Right lung (tissue), 5 donors: ENCODE data around the gene FAM227A. TPM values are rescaled to one million over a fixed set of nuclear protein-coding genes. Genes with fewer than 3 reads are reported as not detected.

Experiments used
- DNase-seq, 2 donors: peaks; one replicate each; pipeline ENCODE4 v3.0.0-alpha.2; 2013
- polyA plus RNA-seq, 5 donors: library from polyadenylated mRNA; unstranded; fragments of 120-200 nt; gene quantifications; one replicate each; pipeline versions ENCODE4 v1.2.1 to v1.2.3, GENCODE V29; 2013; ENCODE audit warnings: inconsistent platforms in 1 of 5, low replicate concordance in 1 of 5; ENCODE audit not compliant: insufficient read length in 5 of 5, insufficient read depth in 1 of 5

FAM227A gene
- polyA plus RNA-seq, 5 donors: 4.5 to 7.1 (median 5.6) TPM

DNA sequence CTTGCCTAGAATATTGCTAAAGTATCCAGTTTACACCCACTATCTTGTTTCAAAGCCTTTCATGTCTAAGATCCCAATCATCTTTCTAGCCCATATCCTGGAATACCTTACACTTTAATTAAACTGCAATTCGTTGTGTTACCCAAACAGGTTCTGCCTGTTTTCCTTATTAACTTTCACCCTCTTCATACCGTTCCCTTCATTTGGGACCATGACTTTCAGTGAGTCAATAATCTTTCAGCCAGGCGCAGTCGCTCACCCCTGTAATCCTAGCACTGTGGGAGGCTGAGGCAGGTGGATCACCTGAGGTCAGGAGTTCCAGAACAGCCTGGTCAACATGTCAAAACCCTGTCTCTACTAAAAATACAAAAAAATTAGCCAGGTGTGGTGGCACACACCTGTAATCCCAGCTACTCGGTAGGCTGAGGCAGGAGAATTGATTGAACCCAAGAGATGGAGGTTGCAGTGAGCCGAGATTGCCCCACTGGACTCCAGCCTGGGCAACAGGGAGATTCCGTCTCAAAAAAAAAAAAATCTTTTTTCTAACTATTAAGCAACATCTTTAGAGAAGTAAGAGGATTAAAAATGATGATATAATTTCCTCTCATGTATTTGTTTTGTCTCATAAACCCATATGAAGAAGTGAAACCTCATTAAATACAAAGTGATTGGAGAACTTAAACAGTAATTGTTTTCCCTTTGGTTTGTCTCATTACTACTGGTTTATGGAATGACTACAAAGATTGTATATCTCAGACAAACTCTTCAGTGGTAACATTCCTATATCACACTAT is 106.9 kb downstream of the FAM227A start:
- no peak for DNase-seq

DNA sequence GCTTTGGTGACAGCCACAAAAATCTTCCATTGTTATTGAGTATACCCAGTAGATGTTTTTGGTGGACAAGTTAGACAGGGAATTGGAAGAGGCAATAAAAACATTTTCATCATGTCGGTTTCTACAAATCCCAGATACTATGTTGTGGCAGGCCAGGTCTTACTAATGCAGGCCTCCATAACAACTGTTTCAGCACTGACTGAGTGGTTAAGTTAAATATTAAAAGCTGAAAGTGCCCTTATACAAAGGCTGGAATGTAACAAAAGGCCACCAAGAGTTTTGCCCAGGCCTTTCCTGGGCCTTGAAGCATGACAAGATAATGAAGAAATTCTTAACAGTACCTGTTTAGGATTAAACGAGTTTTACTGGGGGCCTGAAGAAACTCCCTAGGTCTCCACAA is 115.5 kb downstream of the FAM227A start:
- no peak for DNase-seq

DNA sequence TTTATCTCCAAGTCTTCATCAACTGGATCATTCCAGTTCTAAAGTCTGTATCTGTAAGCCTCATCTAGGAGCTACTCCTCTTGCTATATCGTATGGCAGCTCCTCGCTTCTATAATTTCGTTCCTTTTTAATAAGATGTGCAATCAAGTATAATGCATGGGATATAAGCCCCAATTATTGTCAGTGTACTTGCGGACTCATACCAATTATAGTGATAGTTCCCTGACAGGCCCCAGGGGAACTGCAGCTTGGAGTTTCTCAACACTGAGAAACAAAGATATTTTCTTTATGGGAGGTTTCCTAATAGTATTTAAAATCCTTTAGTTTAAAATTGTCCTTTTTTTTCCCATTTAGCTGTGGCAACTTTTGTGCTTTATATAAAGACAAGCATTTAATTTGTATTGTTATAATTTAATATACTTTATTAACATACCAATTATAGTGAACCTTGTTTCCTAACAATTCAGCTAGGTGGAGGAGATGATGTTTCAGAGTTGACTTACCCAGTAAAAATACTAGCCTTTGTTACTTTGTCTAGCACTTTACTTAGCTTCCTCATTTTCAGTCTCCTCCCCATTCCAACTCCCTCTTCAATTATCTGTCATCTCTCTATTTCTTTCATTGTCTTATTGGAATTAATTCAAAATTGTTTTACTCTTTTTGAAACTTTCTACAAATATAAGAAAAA is 124.8 kb downstream of the FAM227A start:
- DNase-seq: no peak

Other genes with a start within 250 kb of the FAM227A start
- gene KCNJ4, start 201.2 kb downstream of the FAM227A start, polyA plus RNA-seq: under 1 TPM in 1 of 5 donors, not detected in 4; 0.10 TPM
- gene KDELR3, start 188.3 kb downstream of the FAM227A start, polyA plus RNA-seq: 1 to 10 TPM; 6.2 to 9.5 (median 7.2) TPM
- gene DDX17, start 150.1 kb downstream of the FAM227A start, polyA plus RNA-seq: 100 to 1,000 TPM; 579 to 954 (median 821) TPM
- gene DMC1, start 86.2 kb downstream of the FAM227A start, polyA plus RNA-seq: 1 to 10 TPM; 2.7 to 5.6 (median 3.6) TPM
- 10 to 100 TPM; 44.9 to 59.3 (median 56.3) TPM for gene CBY1, start 246 bp upstream of the FAM227A start, polyA plus RNA-seq
- 10 to 100 TPM; 84.8 to 92.2 (median 86.0) TPM for gene TOMM22, start 25.6 kb upstream of the FAM227A start, polyA plus RNA-seq
- 10 to 100 TPM; 46.3 to 55.6 (median 47.7) TPM for gene JOSD1, start 44.6 kb upstream of the FAM227A start, polyA plus RNA-seq
- gene GTPBP1, start 49.6 kb upstream of the FAM227A start, polyA plus RNA-seq: 10 to 100 TPM; 36.0 to 45.8 (median 40.5) TPM
- 10 to 100 TPM; 50.9 to 71.6 (median 62.2) TPM for gene SUN2, start 99.6 kb upstream of the FAM227A start, polyA plus RNA-seq
- gene DNAL4, start 137.8 kb upstream of the FAM227A start, polyA plus RNA-seq: 10 to 100 TPM; 32.2 to 40.6 (median 34.6) TPM
- gene NPTXR, start 187.6 kb upstream of the FAM227A start, polyA plus RNA-seq: 10 to 100 TPM in 2 of 5 donors, 1 to 10 TPM in 3; 7.0 to 12.5 (median 8.4) TPM
- 10 to 100 TPM; 20.9 to 42.7 (median 35.2) TPM for gene CBX6, start 215.8 kb upstream of the FAM227A start, polyA plus RNA-seq